NB4 (cell line): ENCODE measurements around the gene GZMA.
"Not testable (repeated sequence)": the region's sequence is repeated elsewhere in the genome, so short reads cannot be mapped to it uniquely, and the experiment has no call there.

ENCODE experiments used
- CTCF ChIP-seq: IDR thresholded peaks from one replicate; pipeline ENCODE4 v1.5.1; 2012; ENCODE audit warnings: low read depth, low read length
- POLR2A ChIP-seq: IDR thresholded peaks from 2 replicates; pipeline ENCODE4 v1.6.1; 2011; ENCODE audit warnings: mild to moderate bottlenecking; ENCODE audit not compliant: insufficient read length; ENCODE audit errors: extremely low read depth

GRCh38 chr5:55101148-55101547 is 1.3 kb upstream of the GZMA start:
- TF ChIP-seq CTCF, POLR2A: not testable (repeated sequence)
